ENCODE measurements around the gene SLC25A20. TPM values are rescaled to one million over a fixed set of nuclear protein-coding genes. Genes with fewer than 3 reads are reported as not detected.

Gene SLC25A20, protein sequence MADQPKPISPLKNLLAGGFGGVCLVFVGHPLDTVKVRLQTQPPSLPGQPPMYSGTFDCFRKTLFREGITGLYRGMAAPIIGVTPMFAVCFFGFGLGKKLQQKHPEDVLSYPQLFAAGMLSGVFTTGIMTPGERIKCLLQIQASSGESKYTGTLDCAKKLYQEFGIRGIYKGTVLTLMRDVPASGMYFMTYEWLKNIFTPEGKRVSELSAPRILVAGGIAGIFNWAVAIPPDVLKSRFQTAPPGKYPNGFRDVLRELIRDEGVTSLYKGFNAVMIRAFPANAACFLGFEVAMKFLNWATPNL
- total RNA-seq = 10 to 100 TPM; 13.9 to 19.0 (median 17.5) TPM

DNA sequence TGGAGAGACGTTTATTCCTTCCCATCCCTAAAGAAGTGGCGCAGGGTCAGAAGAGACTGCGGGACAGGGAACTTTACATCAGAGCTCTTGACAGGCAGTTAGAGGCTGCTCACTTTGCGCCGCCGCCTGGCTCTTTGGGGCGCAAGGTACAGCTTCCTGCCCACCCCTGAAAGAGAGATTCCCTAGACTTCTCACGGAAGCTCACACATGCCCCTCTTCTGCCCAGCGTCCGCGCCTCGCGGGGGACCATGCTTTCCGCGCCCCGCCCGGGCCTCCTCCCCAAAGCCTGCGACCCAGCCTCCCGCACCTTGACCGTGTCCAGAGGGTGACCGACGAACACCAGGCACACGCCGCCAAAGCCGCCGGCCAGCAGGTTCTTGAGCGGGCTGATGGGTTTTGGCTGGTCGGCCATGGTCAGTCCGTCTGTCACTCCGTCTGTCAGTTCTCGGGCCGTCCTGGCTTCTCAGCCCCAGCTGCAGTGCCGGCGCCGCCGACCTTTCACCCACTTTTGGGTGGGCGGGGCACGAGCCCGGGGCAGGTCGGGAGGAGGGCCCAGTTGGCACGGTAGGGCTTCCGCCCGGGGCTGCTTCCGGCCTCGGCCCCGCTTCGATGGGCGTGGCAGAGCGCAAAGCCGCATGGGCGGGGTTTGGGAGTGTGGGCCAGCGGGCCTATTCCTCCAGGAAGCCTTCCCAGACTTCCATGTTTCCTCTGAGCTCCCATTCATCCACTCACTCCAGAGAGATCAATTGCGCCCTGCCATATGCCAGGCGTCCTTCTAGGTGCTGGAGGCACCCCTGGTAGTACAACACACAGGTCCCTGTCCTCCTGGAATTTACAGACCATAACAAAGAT is at the start of gene SLC25A20:
TSS of gene SLC25A20 (minus strand) at position 500 of the 852 bp plus-strand sequence. CDS start at position 412, 88 bp downstream.
- Mint-ChIP-seq H3K4me1 (ENCODE audit: low read depth) (peaks cover 37% of the 10 kb centered on the region), H3K9me3 (no peaks in the 10 kb centered on the region), H3K4me3 (peak within 1 kb of the TSS; percentile 96), H3K27me3 (ENCODE audit: low read depth) (no peaks in the 10 kb centered on the region), H3K36me3 (ENCODE audit: insufficient read depth) (peaks cover 2% of the 10 kb centered on the region)
- ATAC-seq = peak; percentile 97 to 98
- peak; percentile 85 for DNase-seq

DNA sequence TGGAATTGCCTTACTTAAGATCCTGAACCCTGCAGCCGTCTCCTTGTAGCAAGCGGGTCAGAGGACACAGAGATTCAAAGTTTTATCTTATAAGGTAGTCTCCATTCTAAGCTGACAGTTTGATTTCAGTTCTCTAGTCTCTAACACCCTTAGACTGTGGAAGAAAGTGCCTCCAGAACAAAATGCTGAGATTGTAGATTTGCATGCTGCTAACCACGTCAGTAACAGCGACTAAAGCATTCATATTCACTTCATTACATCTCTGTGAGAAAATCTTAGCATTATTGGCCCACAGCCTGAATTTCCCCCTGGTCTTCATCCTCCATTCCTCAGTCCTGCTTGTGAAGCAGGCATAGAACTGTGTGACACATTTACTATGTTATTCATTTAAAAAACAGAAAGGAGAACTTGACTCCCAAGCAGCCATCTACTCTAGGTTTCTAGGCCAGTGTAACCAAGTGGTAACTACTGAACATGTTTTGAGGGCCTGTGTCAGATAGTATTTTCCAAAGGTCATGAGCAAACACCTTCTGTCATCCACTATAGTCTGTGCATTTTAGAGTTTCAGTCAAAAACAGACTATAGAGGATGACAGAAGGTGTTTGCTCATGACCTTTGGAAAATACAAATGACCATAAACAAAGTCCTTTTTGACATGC is 47.3 kb upstream of the SLC25A20 start:
- peak in 1 of 2 donors; percentile 18 for ATAC-seq

DNA sequence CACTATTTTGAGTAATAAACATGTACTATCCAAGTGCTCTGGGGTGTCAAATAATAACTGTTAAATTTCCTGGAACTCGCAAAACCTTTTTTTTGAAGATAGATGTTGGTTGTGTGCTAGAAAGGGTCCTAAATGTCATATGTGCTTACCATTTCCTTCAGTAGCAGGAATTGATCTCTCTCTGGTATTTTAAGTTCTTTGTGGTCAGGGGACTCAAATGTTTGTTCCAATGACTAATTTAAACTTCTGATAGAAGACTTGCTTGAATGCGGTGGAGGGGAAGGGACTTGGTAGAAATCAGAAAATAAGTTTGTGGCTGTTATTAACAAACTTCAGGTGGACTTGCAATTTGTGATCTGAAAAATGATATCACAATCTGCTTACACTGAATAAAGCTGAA is 46.8 kb upstream of the SLC25A20 start:
- H3K4me1 Mint-ChIP-seq (ENCODE audit: low read depth) = peaks cover 17% of the 10 kb centered on the region
- DNase-seq = no peak
- H3K4me3 Mint-ChIP-seq = no peak overlapping the region
- H3K9me3 Mint-ChIP-seq = no peaks in the 10 kb centered on the region
- no peaks in the 10 kb centered on the region for H3K27me3 Mint-ChIP-seq (ENCODE audit: low read depth)
- ATAC-seq = no peak
- peaks cover 8% of the 10 kb centered on the region for H3K36me3 Mint-ChIP-seq (ENCODE audit: insufficient read depth)

More for the DNA sequence above, 47.3 kb upstream of the SLC25A20 start:
- H3K4me1 Mint-ChIP-seq (ENCODE audit: low read depth) = peaks cover 17% of the 10 kb centered on the region
- H3K4me3 Mint-ChIP-seq = no peak overlapping the region
- H3K27me3 Mint-ChIP-seq (ENCODE audit: low read depth) = no peaks in the 10 kb centered on the region
- H3K9me3 Mint-ChIP-seq = no peaks in the 10 kb centered on the region
- no peak for DNase-seq
- H3K36me3 Mint-ChIP-seq (ENCODE audit: insufficient read depth) = peaks cover 8% of the 10 kb centered on the region

DNA sequence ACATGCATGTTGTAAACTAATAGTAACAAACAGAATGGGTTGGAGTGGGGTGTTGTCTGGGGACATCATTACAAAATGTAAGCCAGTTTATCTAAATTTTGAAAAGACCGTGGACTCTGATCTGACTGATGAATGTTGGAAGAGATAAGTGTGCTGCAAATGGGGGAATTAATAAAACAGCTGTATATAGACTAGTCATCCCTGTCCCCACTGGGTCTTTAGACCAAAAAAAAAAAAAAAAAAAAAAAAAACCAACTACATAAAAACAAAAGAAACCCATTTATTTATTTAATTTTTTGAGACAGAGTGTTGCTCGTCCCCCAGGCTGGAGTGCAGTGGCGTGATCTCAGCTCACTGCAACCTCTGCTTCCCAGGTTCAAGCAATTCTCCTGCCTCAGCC is 40.0 kb upstream of the SLC25A20 start:
- H3K36me3 Mint-ChIP-seq (ENCODE audit: insufficient read depth) = peaks cover 32% of the 10 kb centered on the region
- DNase-seq = no peak

DNA sequence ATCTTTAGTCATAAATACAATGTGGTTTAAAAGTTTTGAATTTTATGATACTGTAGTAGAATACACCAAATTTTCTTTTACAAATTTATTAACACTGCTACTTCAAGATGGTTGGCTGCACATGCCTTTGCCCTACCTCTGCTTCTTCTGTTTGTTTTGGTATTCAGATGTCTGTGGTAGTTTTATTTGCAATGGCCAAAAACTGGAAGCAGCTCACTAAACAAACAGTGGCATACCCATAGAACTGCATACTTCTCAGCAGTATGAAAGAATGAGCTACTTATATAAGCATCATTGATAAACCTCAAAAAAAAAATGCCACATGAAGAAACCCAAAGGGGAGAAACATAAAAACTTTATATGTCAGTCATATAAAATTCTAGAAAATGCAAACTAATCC is 39.5 kb upstream of the SLC25A20 start:
- ATAC-seq (no peak), DNase-seq (no peak)
- Mint-ChIP-seq H3K4me3 (no peak overlapping the region), H3K9me3 (no peaks in the 10 kb centered on the region), H3K27me3 (ENCODE audit: low read depth) (no peaks in the 10 kb centered on the region), H3K4me1 (ENCODE audit: low read depth) (peaks cover 31% of the 10 kb centered on the region), H3K36me3 (ENCODE audit: insufficient read depth) (peaks cover 31% of the 10 kb centered on the region)

More for the DNA sequence above, 40.0 kb upstream of the SLC25A20 start:
- H3K4me1 Mint-ChIP-seq (ENCODE audit: low read depth) = peaks cover 31% of the 10 kb centered on the region
- no peak overlapping the region for H3K4me3 Mint-ChIP-seq
- H3K27me3 Mint-ChIP-seq (ENCODE audit: low read depth) = no peaks in the 10 kb centered on the region
- ATAC-seq = no peak
- no peaks in the 10 kb centered on the region for H3K9me3 Mint-ChIP-seq

DNA sequence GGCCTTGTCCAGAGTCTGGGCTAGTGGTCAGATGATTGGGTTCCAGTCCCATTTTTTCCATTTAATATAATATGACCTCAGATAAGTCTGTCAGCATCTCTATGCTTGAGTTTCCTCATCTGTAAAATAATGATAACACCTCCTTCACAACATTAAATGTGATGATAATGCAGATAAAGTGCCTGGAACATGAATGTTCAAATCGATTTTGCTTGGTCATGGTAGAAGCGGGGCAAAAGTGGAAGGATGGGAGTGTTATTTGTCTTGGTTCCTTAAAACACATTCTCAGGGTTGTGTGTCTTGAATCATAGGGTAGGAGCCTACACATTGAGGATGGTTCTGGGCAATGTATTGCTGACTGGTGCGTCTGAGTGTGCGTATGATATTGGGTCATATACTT is 36.8 kb upstream of the SLC25A20 start:
- H3K9me3 Mint-ChIP-seq = no peaks in the 10 kb centered on the region
- H3K36me3 Mint-ChIP-seq (ENCODE audit: insufficient read depth) = peaks cover 40% of the 10 kb centered on the region
- no peak overlapping the region for H3K4me3 Mint-ChIP-seq
- no peak for ATAC-seq
- peaks cover 48% of the 10 kb centered on the region for H3K4me1 Mint-ChIP-seq (ENCODE audit: low read depth)
- no peak for DNase-seq
- no peaks in the 10 kb centered on the region for H3K27me3 Mint-ChIP-seq (ENCODE audit: low read depth)

DNA sequence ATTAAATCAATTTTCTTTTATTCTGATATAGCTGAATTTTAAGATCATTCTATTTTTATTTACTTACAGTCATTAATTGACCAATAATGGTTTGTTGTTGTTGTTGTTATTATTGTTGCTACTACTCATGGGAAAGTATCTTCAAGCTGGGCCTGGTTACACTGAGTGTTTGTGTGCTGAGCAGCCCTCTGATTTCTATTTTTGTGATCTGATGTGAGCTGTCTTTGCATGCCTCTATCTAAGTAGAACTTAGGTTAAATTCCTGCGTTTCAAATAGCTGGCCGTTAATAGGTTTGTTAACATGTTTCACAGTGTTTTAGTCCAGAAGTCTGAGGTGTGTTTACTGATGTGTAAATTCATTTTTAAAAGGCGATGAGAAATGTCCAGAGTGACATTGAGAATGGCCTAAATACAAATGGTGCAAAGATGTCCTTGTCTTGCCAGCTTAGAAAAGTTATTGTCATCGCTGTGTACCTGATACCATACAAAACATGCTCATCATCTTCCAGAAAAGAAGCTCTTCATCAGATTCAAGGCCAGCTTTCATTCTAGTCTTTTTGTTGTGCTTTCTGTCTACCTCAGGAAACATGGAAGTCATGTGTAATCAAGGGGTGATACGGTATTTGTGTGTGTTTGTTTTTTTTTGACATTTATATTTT is 35.8 kb upstream of the SLC25A20 start:
- H3K36me3 Mint-ChIP-seq (ENCODE audit: insufficient read depth) = peaks cover 46% of the 10 kb centered on the region
- no peaks in the 10 kb centered on the region for H3K27me3 Mint-ChIP-seq (ENCODE audit: low read depth)
- peaks cover 56% of the 10 kb centered on the region for H3K4me1 Mint-ChIP-seq (ENCODE audit: low read depth)
- ATAC-seq = no peak
- no peaks in the 10 kb centered on the region for H3K9me3 Mint-ChIP-seq
- no peak overlapping the region for H3K4me3 Mint-ChIP-seq
- no peak for DNase-seq

DNA sequence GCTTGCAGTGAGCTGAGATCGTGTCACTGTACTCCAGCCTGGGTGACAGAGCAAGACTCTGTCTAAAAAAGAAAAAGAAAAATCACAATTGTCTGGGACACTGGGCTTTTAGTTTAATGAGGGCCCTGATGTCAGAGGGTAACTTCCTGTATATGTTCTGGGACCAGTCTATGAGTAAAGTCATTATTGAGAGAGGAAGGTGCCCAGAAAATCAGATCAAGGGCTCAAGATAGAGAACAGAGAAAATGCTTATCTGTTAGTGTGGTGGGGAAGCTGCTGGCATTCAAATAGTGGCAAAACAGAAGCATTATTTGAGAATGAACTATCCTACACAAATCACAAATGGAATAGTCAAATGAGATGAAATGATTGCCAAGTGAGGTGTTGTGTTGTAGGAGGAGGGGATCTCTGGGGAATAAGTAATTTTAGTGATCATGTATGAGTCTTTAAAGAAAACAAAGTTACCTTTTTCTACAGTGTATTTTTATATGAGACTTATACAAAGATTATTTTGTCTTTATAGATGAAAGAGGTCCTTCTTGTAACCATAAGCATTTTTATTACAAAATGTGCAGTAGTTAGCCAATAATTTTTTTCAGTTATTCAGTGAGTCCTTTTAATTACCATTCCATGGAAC is 33.4 kb upstream of the SLC25A20 start:
- Mint-ChIP-seq H3K27me3 (ENCODE audit: low read depth) (no peaks in the 10 kb centered on the region), H3K9me3 (no peaks in the 10 kb centered on the region), H3K4me3 (no peak overlapping the region), H3K4me1 (ENCODE audit: low read depth) (peaks cover 69% of the 10 kb centered on the region), H3K36me3 (ENCODE audit: insufficient read depth) (peaks cover 53% of the 10 kb centered on the region)
- ATAC-seq = peak in 1 of 2 donors; percentile 36
- no peak for DNase-seq

DNA sequence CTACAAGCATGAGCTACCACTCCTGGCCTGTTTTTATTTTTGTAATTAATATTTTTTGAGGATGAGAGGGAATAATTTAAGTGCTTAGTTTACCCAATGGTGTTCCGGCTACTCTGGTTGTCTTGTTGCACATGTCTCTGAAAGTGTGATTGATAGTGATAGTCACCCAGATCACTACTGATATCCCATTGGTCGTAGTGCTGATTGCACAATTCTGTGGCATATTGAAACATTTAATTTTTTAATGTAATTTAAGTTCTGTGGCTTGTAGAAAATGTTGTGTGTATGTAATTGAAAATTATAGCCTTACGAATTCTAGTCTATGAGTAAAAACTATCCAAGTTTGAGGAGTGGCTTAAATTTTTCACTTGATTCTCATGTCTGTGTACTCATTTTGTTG is 31.9 kb upstream of the SLC25A20 start:
- no peaks in the 10 kb centered on the region for H3K27me3 Mint-ChIP-seq (ENCODE audit: low read depth)
- DNase-seq (no peak), ATAC-seq (no peak)
- peaks cover 80% of the 10 kb centered on the region for H3K4me1 Mint-ChIP-seq (ENCODE audit: low read depth)
- H3K9me3 Mint-ChIP-seq = no peaks in the 10 kb centered on the region
- peaks cover 61% of the 10 kb centered on the region for H3K36me3 Mint-ChIP-seq (ENCODE audit: insufficient read depth)
- H3K4me3 Mint-ChIP-seq = no peak overlapping the region

DNA sequence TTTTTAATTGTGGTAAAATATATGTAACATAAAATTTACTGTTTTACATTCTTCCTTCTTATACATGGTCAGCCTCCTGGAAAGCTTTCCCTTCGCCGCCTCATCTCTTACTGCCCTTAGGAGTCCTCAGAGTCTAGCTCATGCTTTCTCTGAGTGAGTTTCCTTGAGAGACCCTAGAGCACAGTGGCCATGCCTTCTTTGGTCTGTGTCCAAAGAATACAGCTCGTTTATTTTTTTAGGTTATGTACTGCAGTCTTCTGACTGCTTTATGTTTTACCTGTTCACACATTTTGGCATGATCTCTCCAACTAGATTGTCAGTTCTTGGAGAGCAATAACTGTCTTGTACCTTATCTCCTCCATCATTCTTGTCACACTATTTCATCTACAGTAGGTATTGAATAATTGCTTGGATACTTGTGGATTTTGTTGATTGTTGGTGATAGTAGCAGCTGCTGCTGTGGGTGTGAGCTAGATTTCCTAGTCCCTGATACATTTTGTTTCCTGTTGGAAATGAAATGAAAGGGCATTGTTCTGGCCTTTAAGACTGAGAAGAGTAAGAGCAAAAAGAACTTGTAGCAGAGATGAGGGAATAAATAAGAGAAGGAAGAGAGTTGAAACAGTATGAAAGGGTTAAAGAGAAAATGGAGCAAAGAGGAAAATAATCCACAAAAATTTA is 30.8 kb upstream of the SLC25A20 start:
- peaks cover 54% of the 10 kb centered on the region for H3K36me3 Mint-ChIP-seq (ENCODE audit: insufficient read depth)
- DNase-seq (no peak), ATAC-seq (no peak)
- no peaks in the 10 kb centered on the region for H3K27me3 Mint-ChIP-seq (ENCODE audit: low read depth)
- peaks cover 71% of the 10 kb centered on the region for H3K4me1 Mint-ChIP-seq (ENCODE audit: low read depth)
- no peaks in the 10 kb centered on the region for H3K9me3 Mint-ChIP-seq
- H3K4me3 Mint-ChIP-seq = no peak overlapping the region

DNA sequence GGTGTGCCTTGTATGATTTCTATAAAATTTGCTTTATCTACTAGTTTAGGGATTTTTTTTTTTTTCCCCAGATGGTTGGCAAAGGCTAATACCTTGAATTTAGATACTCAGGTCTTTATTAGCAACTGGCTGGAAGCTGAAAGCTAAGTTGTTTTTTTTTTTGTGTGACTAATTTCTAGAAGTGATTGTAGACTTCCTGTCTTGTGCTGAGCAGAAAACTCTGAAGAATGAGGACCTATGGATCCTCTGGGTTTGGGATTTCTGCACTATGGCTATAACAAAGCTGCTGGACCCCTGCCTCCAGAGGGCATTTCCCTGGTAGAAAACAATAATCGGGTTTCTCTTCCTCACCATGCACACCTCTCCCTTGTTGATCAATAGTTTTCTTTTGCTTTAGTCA is 30.0 kb upstream of the SLC25A20 start:
- Mint-ChIP-seq H3K27me3 (ENCODE audit: low read depth) (no peaks in the 10 kb centered on the region), H3K4me1 (ENCODE audit: low read depth) (peaks cover 64% of the 10 kb centered on the region), H3K4me3 (peak overlapping the region; percentile 37), H3K9me3 (no peaks in the 10 kb centered on the region), H3K36me3 (ENCODE audit: insufficient read depth) (peaks cover 48% of the 10 kb centered on the region)
- no peak for DNase-seq
- no peak for ATAC-seq

DNA sequence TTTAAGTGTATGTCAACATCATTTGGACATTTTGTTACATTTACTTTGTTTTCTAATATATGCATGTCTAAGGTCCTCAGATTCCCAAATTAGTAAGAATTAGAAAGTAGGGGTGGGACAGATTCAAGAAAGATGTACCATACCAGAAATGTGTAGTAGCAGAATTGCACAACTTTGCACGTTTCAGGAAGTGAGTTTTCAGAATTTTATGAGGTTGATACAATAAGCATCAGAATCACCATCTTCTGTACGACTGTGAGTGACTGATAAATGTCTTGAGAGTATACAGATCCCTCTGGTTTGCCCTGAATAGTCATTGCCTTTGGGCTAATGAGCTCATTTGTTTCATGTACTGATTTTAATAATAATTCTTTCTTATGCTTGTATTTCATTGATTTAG is 29.2 kb upstream of the SLC25A20 start:
- Mint-ChIP-seq H3K4me1 (ENCODE audit: low read depth) (peaks cover 63% of the 10 kb centered on the region), H3K9me3 (no peaks in the 10 kb centered on the region), H3K4me3 (peak overlapping the region; percentile 6), H3K27me3 (ENCODE audit: low read depth) (no peaks in the 10 kb centered on the region), H3K36me3 (ENCODE audit: insufficient read depth) (peaks cover 47% of the 10 kb centered on the region)
- ATAC-seq = peak; percentile 62 to 74
- DNase-seq = no peak

Measured in activated T-cell treated with anti-CD3 and anti-CD28 coated beads, Interleukin-2, amount 50 U/mL, for 4 hours (primary cell).